ENCODE results near the gene FMN1.

Gene FMN1

DNA sequence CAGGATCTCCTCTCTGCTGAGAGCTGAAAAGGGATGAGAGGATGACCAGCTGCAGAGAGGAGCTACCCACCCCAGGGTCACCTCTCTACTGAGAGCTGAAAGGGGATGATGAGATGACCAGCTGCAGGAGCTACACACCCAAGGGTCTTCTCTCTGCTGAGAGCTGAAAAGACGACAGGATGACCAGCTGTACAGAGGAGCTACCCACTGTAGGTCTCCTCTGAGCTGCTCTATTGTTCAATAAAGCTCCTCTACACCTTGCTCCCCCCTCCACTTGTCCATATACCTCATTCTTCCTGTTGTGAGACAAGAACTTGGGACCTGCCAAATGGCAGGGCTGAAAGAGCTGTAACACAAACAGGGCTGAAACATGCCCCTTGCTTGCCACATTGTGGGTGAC is 149.9 kb downstream of the FMN1 start:
- no peak for DNase-seq

DNA sequence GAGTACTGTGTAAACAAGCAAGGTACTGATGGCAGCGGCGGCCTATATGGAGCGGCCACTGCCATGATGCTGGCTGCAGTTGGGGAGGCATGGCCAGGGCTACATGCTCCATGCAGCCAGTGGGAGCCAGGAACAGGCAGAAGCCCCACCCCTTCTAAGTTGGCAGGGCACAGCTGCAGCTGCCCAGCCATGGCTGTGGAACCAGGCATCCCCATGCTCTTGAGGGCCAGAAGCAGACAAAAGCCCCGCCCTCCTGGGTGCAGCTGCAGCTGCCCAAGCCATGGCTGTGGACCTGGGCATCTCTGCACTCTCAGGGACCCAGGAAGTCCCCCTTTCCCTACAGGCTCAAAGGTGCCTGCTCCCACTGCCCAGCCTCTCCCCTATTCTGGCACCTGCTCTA is 150.9 kb downstream of the FMN1 start:
- DNase-seq = no peak

DNA sequence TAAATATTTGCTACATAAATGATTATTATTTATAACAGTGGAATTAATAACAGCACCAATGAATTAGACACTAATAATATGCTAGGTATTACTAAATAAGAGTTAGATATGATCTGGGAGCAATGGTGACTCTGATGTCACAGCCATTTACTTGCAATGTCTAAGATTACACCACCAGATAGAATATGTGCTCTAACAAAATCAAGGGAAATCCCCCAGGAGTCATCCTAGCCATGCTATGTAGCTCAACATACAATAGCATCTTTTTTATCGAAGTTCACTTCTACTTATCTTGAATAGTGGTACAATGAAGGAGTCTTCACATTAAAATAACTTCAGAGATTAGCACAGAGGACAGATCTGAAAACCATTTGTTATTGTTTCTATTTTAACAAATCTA is 154.0 kb downstream of the FMN1 start:
- DNase-seq = no peak

DNA sequence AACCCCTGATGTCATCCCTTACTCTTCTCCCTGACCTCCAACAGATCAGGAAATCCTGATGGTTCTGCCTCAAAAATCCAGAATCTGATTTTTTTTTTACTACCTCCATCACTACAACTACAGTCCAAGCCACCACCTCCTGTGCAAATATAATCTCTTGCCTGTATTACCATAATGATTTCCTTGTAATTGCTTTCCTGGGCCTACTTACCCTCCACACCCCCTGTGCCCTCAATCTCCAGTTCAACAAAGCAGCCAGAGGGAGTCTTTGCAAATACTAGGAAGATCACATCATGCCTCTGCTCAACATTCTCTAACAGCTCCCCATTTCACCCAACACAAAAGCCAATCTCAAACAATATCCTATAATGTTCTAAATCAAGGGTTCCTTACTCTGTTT is 159.9 kb downstream of the FMN1 start:
- no peak for DNase-seq

DNA sequence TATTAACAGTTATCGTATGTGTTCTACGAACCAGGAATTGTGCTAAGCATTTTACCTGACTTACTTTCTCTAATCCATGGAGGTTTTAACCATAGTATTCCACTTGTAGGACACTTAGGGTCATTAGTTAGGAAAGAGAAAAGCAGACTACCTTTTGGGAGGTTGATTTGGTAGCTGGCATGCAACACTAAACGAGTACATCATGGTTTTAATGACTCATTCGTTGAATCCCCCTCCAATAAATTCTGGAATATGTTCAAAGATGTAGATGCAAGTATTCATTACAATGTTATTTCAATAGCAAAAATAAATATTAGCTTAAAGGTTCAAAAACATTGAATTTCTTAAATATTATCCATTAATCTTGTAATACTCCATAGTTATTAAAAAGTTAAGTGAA is 162.5 kb downstream of the FMN1 start:
- no peak for DNase-seq

DNA sequence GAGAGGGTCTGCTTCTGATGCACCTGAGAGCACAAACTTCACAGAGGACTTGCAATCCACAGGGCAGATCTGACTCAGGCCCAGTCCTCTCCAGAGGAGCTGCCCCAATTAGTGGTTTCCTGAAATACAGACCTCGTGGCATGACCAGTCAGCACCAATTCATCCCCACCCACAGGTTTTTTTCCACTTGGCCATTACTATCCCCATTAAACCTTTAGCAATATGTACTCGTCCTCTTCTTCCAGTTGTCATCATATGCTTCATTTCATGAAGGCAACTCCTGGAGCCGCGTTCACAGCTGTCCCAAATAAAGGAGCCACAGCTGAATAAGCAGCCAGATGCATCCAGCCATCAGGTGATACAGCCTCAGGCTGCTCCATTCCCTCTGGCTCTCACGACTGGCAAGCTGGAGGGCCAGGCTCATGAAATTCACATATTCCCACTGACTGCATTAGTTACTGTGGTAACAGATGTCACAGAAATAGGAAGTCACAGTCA is 163.1 kb downstream of the FMN1 start:
- DNase-seq = no peak

DNA sequence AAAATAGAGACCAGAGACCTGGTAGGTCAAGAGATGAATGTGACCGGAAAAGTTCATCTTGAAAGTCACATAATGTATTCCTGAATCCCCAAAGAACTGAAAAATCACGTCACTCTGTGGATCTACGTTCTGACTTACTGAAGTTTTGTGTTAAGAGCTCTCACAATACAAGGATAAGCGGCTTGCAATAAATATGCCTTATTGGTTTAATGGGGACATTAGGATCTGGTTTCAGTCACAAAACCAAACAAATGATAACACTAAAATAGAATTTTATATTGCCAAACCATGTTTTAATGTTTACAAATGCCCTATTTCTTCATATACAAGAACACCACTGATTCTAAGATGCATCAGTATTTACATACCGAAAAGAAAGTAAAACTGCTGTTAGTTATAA is 164.2 kb downstream of the FMN1 start:
- no peak for DNase-seq

DNA sequence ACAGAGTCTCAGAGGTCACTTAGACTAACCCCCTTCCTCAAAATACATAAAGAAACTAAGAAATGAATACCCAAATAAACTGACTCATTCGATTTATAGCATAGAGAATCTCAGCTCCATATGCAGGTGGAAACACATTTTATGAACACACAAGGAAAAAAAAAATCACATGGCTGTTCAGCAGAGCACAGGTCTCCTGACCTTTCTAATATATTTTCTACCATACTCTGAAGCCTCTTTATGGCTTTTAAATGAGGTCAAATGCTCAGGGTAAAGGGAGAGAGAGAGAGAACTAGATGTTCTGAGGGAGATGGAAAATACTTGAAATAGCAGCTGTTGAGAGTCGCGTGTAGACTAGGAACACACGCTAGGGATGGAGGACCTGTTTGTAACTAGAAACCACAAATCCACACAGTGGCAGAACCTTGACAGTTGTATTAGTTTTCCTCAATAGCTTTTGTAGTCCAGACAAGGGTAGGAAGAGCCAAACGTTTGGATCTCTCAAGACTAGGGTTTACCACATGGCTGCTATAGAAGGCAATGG is 165.3 kb downstream of the FMN1 start:
- no peak for DNase-seq

DNA sequence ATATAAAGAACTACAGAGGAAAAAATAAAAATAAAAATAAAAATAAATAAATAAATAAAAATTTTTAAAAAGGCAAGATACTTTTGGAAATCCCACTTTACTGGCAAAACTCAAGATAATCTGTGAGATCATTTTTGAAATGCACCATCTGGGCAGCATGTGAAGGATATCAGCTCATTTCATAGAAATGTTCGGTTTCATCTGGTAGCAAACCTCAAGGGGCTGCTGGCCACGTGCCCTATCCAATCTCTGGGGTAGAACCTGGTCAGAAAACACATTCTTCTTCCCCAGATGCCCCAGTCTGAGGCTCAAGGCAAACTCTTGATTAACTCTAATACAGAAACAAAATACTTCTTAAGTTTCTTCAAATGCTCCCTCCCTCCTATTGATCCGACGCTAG is 166.0 kb downstream of the FMN1 start:
- no peak for DNase-seq

DNA sequence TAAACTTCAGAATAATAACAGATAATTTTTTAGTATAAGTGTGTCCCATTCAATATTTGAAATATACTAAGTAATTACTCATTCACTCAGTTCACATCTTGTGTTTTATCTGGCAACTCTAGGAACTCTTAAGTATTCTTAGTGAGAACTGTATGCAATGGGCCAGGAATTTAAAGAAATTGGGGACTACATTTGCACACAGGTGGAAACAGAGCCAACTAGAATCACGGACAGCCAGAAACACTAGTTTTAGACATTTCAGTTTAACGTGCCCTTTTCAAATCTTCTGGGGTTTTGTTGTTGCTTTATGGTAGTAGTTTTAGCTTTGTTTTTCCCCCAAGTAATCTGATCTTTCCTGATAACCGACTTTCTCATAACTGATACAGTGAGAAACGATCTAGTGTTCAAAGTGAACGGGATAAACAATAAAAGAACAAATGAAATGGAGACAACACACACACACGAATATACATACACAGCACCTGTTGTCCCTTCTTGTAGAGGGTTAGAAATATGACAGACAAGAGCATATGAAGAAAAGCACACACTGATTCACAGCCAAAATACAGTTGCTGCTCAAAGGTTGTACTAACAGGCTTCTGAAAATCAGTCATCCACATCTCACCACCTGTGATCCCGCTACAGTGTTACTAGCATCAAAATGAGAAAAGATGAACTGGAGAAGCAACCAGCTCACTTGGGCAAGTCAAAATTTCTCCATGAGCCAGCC is 167.0 kb downstream of the FMN1 start:
- no peak for DNase-seq

DNA sequence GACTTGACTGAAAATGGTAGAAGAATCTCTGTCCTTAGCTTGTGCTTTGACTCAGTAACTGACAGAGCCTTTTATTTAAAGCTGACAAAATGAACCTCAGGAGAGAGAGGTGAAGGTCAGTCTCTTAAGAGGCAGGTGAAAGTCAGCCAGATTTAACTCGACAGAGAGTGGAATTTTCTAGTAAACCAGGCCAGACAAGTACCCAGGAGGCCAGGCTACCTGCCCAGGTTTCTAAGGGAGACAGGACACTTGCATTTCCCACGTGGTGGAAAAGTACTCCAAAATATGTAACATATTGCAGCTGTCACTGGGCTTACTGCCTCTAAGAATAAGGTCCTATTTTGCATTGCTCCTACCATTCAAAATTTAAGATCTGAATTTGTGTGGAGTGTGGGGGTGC is 167.9 kb downstream of the FMN1 start:
- DNase-seq = no peak

DNA sequence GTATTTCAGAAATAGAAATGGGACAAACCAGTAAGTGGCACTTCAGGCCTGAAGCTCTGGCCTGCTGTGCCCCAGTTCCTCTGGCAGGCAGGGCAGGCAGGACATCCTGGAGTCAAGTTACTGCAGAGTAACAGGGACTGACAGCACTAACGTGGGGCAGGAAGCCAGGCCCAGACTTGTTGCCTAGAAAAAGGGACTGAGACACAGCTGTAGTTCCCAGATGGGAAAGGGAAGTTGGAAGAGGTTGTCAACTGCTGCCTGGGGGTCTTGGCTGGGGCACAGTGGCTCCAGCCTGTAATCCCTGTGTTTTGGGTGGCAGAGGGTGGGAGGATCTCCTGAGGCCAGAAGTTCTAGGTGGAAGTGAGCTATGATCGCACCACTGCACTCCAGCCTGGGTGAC is 171.9 kb downstream of the FMN1 start:
- DNase-seq = no peak

DNA sequence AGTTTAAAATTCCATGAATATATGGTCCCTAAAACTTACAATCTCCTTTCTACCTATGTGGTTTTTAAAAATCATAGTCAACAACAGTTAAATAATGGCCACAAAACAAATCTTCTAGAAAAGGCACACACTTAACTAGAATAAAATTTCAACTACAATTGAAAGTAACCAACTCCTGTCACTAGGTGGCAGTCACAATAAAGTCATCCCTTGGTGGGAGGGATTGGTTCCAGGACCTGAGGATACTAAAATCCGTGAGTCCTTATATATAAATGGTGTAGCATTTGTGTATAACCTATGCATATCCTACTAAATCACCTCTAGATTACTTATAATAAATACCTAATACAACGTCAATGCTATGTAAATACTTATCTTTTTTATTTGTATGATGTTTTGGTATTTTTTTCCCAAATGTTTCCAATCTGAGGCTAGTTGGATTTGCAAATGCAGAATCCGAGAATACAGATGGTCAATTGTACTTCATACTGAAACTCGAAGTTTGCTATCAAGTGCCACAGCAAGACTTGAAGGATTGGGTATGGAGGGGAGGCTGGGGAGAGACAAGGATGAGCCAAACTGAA is 172.6 kb downstream of the FMN1 start:
- peak; percentile 71 for DNase-seq

DNA sequence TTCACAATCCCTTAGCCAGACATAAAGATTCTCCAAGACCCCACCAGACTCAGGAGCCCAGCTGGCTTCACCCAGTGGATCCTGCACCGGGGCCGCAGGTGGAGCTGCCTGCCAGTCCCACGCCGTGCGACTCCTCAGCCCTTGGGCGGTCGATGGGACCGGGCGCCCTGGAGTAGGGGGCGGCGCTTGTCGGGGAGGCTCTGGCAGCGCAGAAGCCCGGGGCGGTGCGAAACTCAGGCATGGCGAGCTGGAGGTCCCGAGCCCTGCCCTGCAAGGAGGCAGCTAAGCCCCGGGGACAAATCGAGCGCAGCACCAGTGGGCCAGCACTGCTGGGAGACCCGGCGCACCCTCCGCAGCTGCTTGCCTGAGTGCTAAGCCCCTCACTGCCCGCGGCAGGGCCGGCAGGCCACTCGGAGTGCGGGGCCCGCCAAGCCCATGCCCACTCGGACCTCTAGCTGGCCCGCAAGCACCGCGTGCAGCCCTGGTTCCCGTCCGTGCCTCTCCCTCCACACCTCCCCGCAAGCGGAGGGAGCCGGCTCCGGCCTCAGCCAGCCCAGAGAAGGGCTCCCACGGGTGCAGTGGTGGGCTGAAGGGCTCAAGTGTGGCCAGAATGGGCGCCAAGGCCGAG is 175.0 kb downstream of the FMN1 start:
- DNase-seq = no peak

DNA sequence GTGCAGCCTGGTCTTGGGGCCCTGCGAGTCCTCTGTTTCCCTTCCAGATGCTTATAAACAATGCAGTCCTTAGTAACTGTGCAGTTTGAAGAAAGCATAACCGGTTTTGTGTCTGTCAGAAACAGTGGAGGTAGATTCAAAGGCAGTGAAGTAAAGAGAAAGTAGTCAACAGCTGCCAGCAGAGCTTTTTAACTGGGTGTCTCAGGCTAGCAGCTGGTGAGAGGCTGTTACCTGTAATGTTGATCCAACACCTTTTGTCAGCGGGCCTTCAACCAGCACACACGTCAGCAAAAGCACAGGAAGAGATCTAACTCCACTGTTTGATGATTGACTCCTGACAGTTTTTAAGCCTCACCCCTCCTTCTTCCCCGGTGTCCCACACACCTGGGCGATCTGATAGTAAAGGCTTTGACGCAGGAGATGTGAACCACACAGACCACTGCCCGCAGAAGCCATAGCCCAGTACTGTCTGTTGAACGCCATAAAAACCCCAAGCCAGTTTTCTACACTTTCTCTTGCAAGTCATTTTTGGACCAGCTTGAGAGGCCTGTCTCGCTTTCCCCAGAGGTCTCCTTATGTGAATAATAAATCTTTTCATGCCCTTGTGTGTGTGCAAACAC is 178.0 kb downstream of the FMN1 start:
- no peak for DNase-seq

DNA sequence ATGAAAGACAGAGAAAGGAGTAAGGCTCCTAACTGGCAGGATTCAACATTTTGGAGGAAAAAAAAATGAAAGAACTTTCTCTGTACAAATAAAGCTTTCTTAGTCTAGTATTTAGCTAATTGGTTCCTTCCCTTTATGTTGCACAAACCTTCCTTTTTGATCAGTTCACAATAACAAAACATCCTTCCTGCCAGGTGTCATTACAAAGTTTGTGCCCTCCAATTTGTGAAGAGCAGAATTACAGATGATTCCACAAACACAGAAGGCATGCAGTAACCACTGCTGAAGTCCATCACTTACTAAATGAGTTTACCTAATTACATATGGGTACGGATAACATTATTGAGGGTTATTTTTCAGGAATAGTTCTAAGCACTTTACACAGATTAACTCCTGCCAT is 179.9 kb downstream of the FMN1 start:
- DNase-seq = no peak

DNA sequence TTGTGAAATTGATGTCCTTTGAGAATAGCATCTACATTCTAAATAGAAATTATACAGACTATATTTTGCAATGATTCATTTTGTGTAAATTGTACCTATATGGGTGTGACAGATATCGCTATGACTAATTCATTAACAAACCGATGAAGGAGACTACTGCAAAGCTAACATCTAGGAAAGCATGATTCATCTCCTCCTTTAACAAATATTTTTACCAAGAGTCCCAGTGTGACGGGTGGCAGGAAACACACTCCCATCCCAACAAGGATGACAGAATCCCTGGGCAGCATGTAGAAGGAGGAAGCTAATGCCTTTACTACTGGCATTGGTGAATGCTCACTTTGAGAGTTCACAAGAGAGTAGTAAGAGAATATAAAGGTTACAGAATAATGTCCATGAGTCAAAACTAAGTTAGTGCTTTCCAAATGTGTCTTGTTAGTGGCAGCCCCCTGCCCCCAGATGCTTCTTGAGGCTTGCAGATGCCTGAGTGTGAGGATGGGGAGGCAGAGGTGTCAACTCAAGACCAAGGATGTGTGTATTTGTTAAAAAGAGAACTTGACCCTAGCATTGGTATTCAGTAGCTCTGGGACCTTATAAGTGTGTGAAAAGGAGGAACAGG is 180.6 kb downstream of the FMN1 start:
- DNase-seq = no peak

DNA sequence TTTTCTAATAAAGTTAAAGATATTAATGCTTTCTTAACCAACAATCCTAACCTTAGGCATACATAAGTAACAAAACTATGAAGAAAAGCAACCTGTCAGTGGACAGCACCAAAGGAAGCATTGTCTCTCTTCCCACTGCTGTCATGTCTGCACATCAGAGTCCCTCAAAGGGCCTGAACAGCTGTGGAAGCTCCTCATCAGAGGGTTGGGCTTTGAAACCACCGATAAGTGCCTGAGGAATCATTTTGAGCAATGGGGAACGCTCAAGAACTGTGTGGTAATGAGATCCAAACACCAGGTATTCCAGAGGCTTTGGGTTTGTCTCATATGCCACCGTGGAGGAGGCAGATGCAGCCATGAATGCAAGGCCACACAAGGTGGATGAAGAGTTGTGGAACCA is 182.5 kb downstream of the FMN1 start:
- no peak for DNase-seq

DNA sequence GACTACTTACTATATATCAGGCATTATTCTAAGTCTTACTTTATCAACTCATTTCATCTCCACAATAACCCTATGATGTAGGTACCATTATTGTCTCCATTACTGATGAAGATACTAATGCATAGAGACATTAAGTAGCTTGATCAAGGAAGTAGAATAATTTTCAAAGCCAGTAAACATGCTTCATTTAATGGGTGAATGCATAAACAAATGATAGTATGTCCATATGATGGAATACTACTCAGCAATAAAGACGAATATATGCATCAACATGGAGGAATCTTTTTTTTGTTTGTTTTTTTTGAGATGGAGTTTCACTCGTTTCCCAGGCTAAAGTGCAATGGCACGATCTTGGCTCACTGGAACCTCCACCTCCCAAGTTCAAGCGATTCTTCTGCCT is 184.9 kb downstream of the FMN1 start:
- no peak for DNase-seq

DNA sequence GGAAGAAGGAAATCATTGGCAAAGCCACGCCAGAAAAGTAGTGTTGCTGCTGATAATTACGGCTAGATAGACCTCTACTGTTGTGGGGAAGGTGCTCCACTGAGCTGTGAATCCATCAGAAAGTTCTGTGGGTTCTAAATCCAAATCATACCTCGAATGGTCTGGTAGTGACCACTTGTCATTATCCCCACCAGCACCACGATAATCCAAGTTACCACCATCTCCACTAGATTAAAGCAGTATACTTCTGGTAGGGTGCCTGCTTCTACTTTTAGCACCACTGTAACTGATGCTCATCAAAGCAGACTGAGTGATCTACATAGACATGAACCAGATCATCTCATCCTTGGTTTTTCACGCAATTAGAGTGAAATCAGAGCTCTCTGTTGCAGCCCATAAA is 185.5 kb downstream of the FMN1 start:
- no peak for DNase-seq

DNA sequence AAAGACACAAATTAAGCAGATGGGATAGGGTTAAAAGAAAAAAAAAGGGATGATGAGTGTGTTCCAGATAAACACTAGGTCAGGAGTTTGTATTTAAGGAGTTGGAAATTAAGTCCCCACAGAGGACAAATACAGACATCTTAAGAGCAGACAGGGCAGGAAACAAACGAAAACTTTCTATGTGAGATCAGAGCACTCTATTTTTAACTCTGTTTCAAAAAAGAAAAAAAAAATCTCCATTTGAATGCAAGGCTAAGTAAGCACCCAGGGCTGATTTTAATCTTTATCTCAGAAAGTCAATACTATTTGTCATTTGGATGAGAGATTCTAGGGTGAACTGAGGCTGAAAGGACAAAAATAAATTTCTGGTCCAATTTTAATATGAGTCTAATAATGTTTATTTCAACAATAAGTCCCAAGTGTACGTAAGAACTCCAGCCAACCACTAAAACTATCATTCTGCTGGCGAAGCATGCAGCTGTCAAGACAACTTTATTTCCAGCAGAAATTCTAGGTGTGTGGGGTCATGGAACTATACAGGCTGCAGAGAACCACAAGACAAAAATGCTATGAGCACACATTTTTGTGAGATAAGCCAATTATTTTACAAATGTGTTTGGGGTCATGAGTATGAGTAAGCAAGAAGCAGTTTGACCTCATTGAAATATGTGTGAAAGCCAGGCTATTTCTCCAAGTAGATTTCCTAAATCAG is 186.1 kb downstream of the FMN1 start:
- no peak for DNase-seq

DNA sequence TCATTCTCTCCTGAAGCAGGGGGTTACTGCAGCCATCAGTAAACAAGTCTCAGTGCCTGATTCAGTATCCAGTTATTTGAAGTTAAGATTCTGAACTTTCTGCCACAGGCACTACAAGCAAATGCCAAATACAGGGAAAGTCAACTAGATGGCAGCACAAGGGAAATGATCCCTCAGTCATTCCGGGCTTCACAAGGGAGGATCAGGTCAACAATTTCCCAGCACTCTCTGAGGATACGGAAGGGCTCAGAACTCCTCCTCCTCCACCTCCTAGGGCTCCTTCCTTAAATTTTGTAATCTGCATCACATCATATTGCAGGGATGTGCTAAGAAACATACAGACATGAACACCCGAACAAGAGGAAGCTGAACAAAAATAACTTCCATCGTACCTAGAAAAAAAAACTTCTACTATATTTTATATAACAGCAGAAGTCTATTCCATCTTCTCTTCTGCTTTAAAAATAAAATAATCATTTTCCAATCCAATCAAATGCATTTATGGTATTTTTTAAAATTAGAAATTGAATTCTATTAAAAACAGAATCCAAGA is 187.1 kb downstream of the FMN1 start:
- peak; percentile 37 for DNase-seq

Data from NCI-H82 (cell line).